Measurements from ENCODE around the gene KRT8.
A peak's percentile ranks its signal among the peaks of the same experiment; 100 is the strongest.
"Not testable (repeated sequence)": the region's sequence is repeated elsewhere in the genome, so short reads cannot be mapped to it uniquely, and the experiment has no call there.

KRT8 gene

DNA sequence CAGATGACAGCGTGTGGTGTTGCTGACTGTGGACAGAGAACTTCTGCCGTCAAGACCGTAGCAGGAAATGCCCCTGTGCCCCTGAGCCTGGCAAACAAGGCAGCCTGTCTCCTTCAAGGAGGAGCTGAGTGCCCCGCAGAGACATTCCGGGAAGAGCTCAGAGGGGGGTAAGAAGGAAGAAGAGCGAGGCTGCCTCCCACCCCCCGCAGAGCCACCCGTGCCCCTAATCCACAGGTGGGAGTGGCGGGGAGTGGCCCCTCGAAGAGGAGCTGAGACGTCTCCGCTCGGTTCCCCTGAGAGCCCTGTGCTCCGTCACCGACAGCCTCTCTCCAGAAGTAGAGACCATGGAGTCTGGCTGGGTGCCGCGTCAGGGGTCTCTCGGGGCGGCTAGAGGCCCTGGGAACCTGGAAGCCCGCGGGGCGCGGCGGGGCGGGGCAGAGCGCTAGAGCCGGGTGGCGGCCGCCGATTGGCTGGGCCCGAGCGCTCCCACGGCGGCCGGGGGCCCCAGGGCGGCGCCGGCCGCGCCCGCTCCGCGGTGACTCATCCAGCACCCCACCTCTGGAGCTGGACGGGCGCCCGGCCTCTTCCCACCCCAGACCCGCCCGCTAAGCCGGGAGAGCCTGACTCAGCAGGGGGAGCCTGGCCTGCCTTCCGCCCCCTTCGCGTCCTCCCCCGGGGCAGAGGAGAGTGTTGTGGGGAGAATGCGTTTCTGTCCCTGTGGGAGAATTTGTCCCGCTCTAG is 30.9 kb downstream of the KRT8 start:
- DNase-seq, result peak; percentile 94

GRCh38 chr12:52873513-52873831 is 31.4 kb downstream of the KRT8 start:
- peak; percentile 82 for DNase-seq

GRCh38 chr12:52872644-52873389 is 32.1 kb downstream of the KRT8 start:
- DNase-seq, result peak; percentile 69

DNA sequence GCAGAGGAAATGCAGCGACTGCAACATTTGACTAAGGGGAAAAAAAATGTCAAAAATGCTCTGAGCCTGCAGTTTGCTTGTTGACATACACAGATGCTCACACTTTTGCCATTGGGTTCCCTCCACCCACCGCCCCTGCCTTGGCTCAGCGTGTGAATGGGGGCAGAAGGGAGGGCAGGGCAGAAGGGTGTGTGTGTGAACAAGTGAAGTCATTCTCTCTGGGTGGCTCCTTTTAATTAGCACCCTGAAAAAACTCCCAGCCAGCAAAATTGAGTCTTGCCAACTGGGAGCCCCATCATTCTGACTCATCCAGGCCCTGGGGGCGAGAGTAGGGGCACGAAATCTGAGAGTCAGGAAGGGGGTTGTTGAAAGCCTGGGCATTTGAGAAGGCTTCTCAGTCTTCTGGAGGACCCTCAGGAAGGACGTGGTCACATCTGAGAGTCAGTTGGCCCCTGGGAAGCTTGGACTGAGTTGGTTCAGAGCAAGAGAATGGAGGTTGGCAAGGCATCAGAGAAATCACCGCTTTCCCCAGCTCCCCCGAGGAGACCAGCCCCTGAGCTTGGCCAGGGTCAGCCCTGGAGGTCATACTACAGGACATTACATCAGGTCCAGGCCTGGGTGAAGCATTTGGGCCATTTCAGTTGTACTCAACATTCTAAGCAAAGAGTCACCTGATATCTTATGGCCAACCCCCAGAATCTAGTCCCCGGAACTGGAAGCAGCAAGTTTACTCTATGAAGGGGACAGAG is 33.4 kb downstream of the KRT8 start:
- DNase-seq, result peak; percentile 92

- DNase-seq, result peak; percentile 74
Observed at GRCh38 chr12:52870361-52871290, 34.2 kb downstream of the KRT8 start.

- no peak for DNase-seq
Observed at GRCh38 chr12:52867642-52868041, 37.2 kb downstream of the KRT8 start.

DNA sequence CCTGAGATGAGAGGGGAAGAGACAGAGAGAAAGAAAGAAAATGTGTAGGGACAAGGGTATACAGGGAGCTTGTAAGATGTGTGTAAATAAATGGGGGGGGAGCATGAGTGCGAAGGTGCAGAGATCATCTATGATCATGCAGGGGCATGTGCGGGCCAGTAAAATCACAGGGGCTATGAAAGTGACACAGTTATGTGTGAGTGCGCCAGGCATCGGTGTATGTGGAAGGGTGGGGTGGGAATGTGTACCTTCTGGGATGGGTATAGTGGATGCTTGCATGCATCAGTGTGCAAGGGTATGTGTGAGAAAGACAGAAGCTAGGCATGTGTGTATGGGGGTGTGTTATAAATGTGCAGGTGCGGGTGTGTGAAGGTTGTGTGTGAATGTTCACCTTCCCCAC is 37.7 kb downstream of the KRT8 start:
- DNase-seq, result no peak

- peak; percentile 85 for DNase-seq
Observed at GRCh38 chr12:52865090-52865944, 39.6 kb downstream of the KRT8 start.

DNA sequence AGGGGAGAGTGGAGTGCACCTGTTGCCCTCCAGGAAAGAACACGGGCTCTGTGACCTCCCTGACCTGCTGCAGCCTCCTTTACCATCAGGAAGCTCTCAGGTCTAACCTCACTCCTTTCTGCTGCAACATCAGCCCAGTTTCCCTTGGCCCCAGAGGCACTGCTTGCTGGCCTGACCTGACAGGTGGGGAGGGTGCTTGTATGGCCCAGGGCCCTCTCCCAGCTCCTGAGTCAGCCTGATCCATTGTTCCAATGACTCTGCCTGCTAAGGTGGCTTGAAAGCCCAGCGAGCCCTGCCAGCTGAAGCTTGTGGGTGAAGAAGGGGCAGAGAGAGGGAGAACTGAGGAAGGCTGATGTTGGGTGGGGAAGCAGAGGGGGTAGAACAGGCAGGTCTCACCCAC is 42.9 kb downstream of the KRT8 start:
- no peak for DNase-seq

DNA sequence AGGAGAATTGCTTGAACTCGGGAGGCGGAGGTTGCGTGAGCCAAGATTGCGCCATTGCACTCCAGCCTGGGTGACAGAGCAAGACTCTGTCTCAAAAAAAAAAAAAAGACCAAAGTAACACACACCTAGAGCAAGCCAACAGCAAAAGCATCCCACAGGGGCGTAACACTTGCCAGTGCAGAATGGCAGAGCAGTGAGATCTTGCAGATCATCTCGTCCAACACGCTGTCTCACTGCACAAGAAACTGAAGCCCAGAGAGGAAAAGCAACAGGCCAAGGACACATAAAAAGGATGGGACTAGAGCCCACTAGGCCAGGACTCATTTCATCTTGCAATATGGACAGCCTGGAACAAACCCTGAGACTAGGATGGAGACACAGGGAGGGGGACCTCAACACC is 43.4 kb downstream of the KRT8 start:
- DNase-seq, result no peak

GRCh38 chr12:52860102-52860823 is 44.6 kb downstream of the KRT8 start:
- DNase-seq, result peak; percentile 12

GRCh38 chr12:52857500-52857899 is 47.4 kb downstream of the KRT8 start:
- DNase-seq, result no peak

GRCh38 chr12:52856787-52857186 is 48.1 kb downstream of the KRT8 start:
- DNase-seq, result no peak

- not testable (repeated sequence) for DNase-seq
Observed at GRCh38 chr12:52856077-52856476, 48.8 kb downstream of the KRT8 start.

DNA sequence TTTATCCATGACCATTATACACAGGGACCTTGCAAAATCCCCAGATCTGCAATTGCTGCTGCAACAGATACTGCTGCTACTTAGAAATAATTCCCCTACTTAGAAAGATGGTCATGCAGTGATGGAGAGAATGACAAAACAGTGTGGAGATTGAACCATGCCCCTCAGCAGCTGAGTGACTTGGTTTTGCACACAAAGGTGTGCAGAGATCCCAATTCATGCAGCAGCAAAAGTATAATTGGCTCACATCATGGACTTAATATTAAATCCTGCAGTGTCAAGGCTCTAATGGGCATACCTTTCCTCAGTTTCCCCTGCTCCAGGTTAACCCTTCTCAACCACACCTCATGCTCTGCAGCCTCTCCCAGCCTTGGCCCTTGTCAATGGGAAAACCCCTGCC is 53.1 kb downstream of the KRT8 start:
- no peak for DNase-seq

GRCh38 chr12:52850681-52851080 is 54.2 kb downstream of the KRT8 start:
- no peak for DNase-seq

DNA sequence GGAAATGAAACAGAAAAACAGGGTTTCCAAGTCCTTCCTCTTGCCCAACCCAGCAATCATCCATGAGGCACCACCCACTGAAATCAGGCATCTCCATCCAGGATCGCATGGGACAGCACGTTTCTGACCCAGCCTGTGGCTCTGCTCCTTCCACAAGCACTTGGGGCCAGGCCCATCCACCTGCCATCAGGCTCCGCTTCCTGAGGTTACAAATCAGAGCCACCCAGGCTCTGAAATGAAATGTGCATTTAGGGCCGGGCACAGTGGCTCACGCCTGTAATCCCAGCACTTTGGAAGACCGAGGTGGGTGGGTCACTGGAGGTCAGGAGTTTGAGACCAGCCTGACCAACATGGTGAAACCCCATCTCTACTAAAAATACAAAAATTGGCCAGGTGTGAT is 55.4 kb downstream of the KRT8 start:
- DNase-seq, result no peak

DNA sequence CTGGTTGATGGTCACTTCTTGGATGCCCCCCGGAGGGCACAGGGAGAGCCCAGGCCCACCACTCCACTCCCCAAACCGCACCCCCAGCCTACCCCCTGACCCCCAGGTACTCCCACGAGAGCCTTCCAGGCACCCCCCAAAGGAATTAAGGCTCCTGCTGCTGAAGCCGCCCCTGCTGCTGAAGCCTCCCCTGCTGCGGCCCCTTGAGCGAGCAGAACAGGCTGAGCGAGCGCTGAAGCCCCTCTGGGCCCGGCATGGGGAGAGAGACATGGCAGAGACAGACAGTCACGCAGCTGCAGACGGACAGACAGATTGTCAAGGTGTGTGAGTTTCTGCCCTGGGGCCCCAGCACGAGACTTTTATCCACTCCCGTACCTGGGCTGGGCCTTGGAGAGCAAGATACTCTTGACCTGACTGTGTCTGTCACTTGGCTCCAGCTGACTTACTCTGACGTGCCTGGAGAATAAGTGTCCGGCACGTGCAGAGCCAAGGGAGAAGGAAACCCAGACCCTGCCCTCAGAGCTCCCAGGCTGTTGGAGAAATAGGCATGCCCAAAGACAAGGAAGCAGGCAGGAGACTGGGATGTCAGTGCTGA is 56.1 kb downstream of the KRT8 start, which contains the start of gene KRT78:
Gene KRT78, minus strand, starts transcription at position 334 of the 595 bp plus-strand sequence. Its CDS starts 64 bp downstream, at position 270.
- DNase-seq, result no peak

DNA sequence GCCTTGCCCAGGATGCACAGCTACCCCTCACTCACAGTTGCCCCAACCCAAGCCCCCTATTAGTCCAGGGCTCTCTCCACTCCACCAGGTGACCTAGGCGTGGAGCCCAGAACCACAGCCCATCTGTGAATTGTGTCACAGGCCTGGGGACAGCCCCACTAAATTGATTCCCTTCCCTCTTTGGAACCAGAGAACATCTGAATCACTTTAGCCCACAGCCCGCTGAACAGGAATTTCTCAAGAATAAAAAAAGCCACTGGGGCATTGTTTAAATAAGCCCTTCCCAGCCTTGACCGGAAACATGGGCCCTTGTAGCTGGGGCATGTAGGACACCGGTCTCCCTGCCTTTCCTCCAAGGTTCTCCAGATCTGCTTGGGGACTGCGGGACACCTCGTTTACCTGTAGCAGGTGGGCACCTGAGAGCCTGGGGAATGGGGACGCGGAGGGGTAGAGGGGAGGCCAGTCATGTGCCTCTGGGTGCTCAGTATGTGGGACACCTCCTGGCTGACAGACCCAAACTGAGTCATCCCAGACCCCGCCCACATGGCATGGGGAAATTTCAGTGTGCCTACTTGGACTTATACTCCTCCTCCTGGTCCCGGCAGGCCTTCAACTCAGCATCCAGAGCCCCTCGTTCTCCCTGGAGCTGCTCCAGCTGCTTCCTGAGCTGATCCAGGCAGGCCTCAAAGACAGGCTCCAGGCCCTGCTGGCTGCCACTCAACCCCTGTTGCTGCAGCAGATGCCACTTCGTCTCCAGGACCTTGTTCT is 57.4 kb downstream of the KRT8 start:
- DNase-seq, result no peak

Data from NCI-H69 (cell line).